HEK293 (cell line): ENCODE data around the gene LRP8.

Experiments used
- CTCF ChIA-PET: fragments of 350-600 bp; formaldehyde crosslinking; extraction: SDS; loops from one replicate; lab custom pipeline; 2021; ENCODE audit warnings: antibody characterized with exemption; lab: Yijun Ruan, JAX
- POLR2A ChIA-PET: fragments of 300-600 bp; formaldehyde crosslinking; extraction: SDS; loops from one replicate; lab custom pipeline; 2020; ENCODE audit warnings: antibody characterized with exemption, inconsistent platforms; lab: Yijun Ruan, JAX
- H3K27ac ChIP-seq: fragments of 200-500 bp; sonication (Bioruptor generic); 2 replicates; pipeline ENCODE4 v1.5.1; 2014; ENCODE audit warnings: low read depth, low read length, control low read depth, inconsistent platforms; ENCODE audit errors: extremely low read depth
- H3K36me3 ChIP-seq, 2 experiments: fragments of 200-500 bp in 1 of 2; sonication (Bioruptor generic) in 1 of 2; 1 replicate in 1 of 2; 2 replicates in 1 of 2; pipeline ENCODE4 v1.5.1; 2014 to 2017; ENCODE audit warnings: inconsistent platforms in 2 of 2, low read length in 2 of 2; ENCODE audit not compliant: control insufficient read depth in 2 of 2, insufficient read depth in 1 of 2
- H3K4me1 ChIP-seq: fragments of 200-500 bp; sonication (Bioruptor generic); 2 replicates; pipeline ENCODE4 v1.5.1; 2014; ENCODE audit warnings: mild to moderate bottlenecking, low read length, inconsistent platforms; ENCODE audit not compliant: control insufficient read depth, insufficient read depth
- H3K4me3 ChIP-seq: 2 replicates; pipeline ENCODE4 v1.5.1; 2011; ENCODE audit warnings: low read depth, mild to moderate bottlenecking, control low read depth, low read length, moderate library complexity
- H3K9me3 ChIP-seq: fragments of 200-500 bp; sonication (Bioruptor generic); 2 replicates; pipeline ENCODE4 v1.5.1; 2014; ENCODE audit warnings: low read depth, low read length, inconsistent platforms; ENCODE audit not compliant: control insufficient read depth, insufficient read depth
- HIC1 ChIP-seq: fragments of 450-650 bp; formaldehyde crosslinking; IDR thresholded peaks from 2 replicates; pipeline ENCODE4 v1.5.1; 2016; ENCODE audit warnings: missing biosample characterization, missing genetic modification characterization
- SCRT1 ChIP-seq: fragments of 450-650 bp; formaldehyde crosslinking; IDR thresholded peaks from 2 replicates; pipeline ENCODE4 v1.5.1; 2016; ENCODE audit warnings: missing biosample characterization, missing genetic modification characterization, borderline replicate concordance
- SCRT2 ChIP-seq: fragments of 450-650 bp; formaldehyde crosslinking; IDR thresholded peaks from 2 replicates; pipeline ENCODE4 v1.5.1; 2016; ENCODE audit warnings: missing biosample characterization, missing genetic modification characterization
- SP7 ChIP-seq: fragments of 450-650 bp; formaldehyde crosslinking; IDR thresholded peaks from 2 replicates; pipeline ENCODE4 v1.5.1; 2016; ENCODE audit warnings: missing biosample characterization, missing genetic modification characterization
- TSHZ1 ChIP-seq: fragments of 450-650 bp; formaldehyde crosslinking; IDR thresholded peaks from 2 replicates; pipeline ENCODE4 v1.5.1; 2016; ENCODE audit warnings: missing biosample characterization, missing genetic modification characterization, borderline replicate concordance
- ZNF2 ChIP-seq: fragments of 450-650 bp; formaldehyde crosslinking; IDR thresholded peaks from 2 replicates; pipeline ENCODE4 v1.5.1; 2016; ENCODE audit warnings: missing biosample characterization, missing genetic modification characterization
- ZNF341 ChIP-seq: fragments of 450-650 bp; formaldehyde crosslinking; IDR thresholded peaks from 2 replicates; pipeline ENCODE4; 2016; ENCODE audit warnings: low read depth, missing biosample characterization, missing genetic modification characterization
- ZNF366 ChIP-seq: fragments of 450-650 bp; formaldehyde crosslinking; conservative IDR thresholded peaks from 2 replicates; pipeline ENCODE4 v1.5.1; 2016; ENCODE audit warnings: missing biosample characterization, missing genetic modification characterization
- ZNF518A ChIP-seq: fragments of 450-650 bp; formaldehyde crosslinking; conservative IDR thresholded peaks from 2 replicates; pipeline ENCODE4 v1.5.1; 2016; ENCODE audit warnings: low read depth, missing biosample characterization, missing genetic modification characterization
- ZNF529 ChIP-seq: fragments of 450-650 bp; formaldehyde crosslinking; IDR thresholded peaks from 2 replicates; pipeline ENCODE4 v1.5.1; 2017; ENCODE audit warnings: missing genetic modification characterization, missing biosample characterization; ENCODE audit not compliant: insufficient replicate concordance
- ZNF549 ChIP-seq: fragments of 450-650 bp; IDR thresholded peaks from 2 replicates; pipeline ENCODE4 v1.5.1; 2018; ENCODE audit warnings: missing biosample characterization, missing genetic modification characterization, mild to moderate bottlenecking, inconsistent platforms, moderate library complexity
- ZNF768 ChIP-seq: fragments of 450-650 bp; formaldehyde crosslinking; IDR thresholded peaks from 2 replicates; pipeline ENCODE4 v1.5.1; 2018; ENCODE audit warnings: missing biosample characterization, mild to moderate bottlenecking, missing genetic modification characterization
- ZNF843 ChIP-seq: fragments of 450-650 bp; formaldehyde crosslinking; IDR thresholded peaks from 2 replicates; pipeline ENCODE4 v1.5.1; 2016; ENCODE audit warnings: missing biosample characterization, missing genetic modification characterization
- ZSCAN16 ChIP-seq: fragments of 450-650 bp; formaldehyde crosslinking; IDR thresholded peaks from 2 replicates; pipeline ENCODE4 v1.5.1; 2016; ENCODE audit warnings: missing biosample characterization, missing genetic modification characterization

The LRP8 gene

GRCh38 chr1:53325326-53326087 is 2.4 kb downstream of the LRP8 start:
- ChIA-PET CTCF (interaction anchor here (0.7 to 2.0 kb wide), 4 partner anchors 8 to 76 kb away, joined by 3 to 6 read pairs (median 4); no protein-coding TSS in a partner anchor), POLR2A (interaction anchor here (1.4 to 1.5 kb wide), 2 partner anchors 9 to 11 kb away, joined by 3 to 4 read pairs; no protein-coding TSS in a partner anchor)
- H3K36me3 ChIP-seq: peaks cover 0 to 35% of the 10 kb centered on the region in 2 experiments; a peak in 1 of 3 replicates

GRCh38 chr1:53324728-53325297 is 3.1 kb downstream of the LRP8 start:
- ChIA-PET POLR2A (no interaction called here), CTCF (interaction anchor here (0.5 to 1.0 kb wide), 3 partner anchors 69 to 128 kb away, joined by 3 to 5 read pairs (median 3); no protein-coding TSS in a partner anchor)
- Histone ChIP-seq H3K36me3 (peaks cover 0 to 35% of the 10 kb centered on the region in 2 experiments; a peak in 1 of 3 replicates), H3K4me1 (no peaks in the 10 kb centered on the region), H3K27ac (no peak overlapping the region), H3K9me3 (no peaks in the 10 kb centered on the region), H3K4me3 (no peak overlapping the region)
- TF ChIP-seq SP7: no peak
- 0 out of 2 replicates have a peak, but pooled peaks have one; percentile 67 for TF ChIP-seq ZNF768 (tag by site-specific recombination)

More at GRCh38 chr1:53325326-53326087, 2.4 kb downstream of the LRP8 start:
- Histone ChIP-seq H3K9me3 (no peaks in the 10 kb centered on the region), H3K4me1 (no peaks in the 10 kb centered on the region), H3K4me3 (peak overlapping the region; percentile 57), H3K27ac (no peak overlapping the region; the same call in 1 of the 2 replicates)
- TF ChIP-seq SCRT2 (tag by site-specific recombination) (peak; percentile 91), ZNF518A (tag by site-specific recombination) (no peak), ZNF843 (tag by site-specific recombination) (0 out of 2 replicates have a peak, but pooled peaks have one; percentile 17), ZSCAN16 (tag by site-specific recombination) (no peak), SCRT1 (tag by site-specific recombination) (0 out of 2 replicates have a peak, but pooled peaks have one; percentile 60)

- CTCF ChIA-PET: interaction anchor here (0.5 to 1.0 kb wide), 2 partner anchors 69 to 127 kb away, joined by 3 to 5 read pairs; no protein-coding TSS in a partner anchor
- H3K36me3 ChIP-seq: peaks cover 0 to 35% of the 10 kb centered on the region in 2 experiments; a peak in 1 of 3 replicates
- TF ChIP-seq ZNF2 (tag by site-specific recombination) (no peak), ZNF341 (no peak)
- TF ChIP-seq, all 188 proteins: peak for 0
- H3K9me3 ChIP-seq: no peaks in the 10 kb centered on the region
- no peak overlapping the region for H3K4me3 ChIP-seq
- POLR2A ChIA-PET: no interaction called here
- H3K4me1 ChIP-seq: no peaks in the 10 kb centered on the region
- no peak overlapping the region for H3K27ac ChIP-seq
Observed at GRCh38 chr1:53324321-53324720, 3.5 kb downstream of the LRP8 start.

GRCh38 chr1:53323316-53323715 is 4.6 kb downstream of the LRP8 start:
- CTCF ChIA-PET: interaction anchor here (0.6 to 1.0 kb wide), 2 partner anchors 45 to 70 kb away, joined by 3 read pairs; no protein-coding TSS in a partner anchor
- Histone ChIP-seq H3K9me3 (no peaks in the 10 kb centered on the region), H3K4me3 (no peak overlapping the region), H3K36me3 (peaks cover 0 to 40% of the 10 kb centered on the region in 2 experiments; a peak in 1 of 3 replicates), H3K27ac (no peak overlapping the region), H3K4me1 (no peaks in the 10 kb centered on the region)
- POLR2A ChIA-PET: no interaction called here
- TF ChIP-seq TSHZ1 (tag by site-specific recombination) (no peak), HIC1 (tag by site-specific recombination) (no peak), ZNF529 (tag by site-specific recombination) (no peak), ZNF366 (no peak), ZNF549 (tag by site-specific recombination) (no peak)
